VCaP (cell line): ENCODE results near the gene PTPRN2.

ENCODE experiments used
- H3K27ac ChIP-seq: fragments of 450-650 bp; 2 replicates; pipeline ENCODE4 v1.5.1; 2017
- CTCF ChIP-seq: fragments of 450-650 bp; conservative IDR thresholded peaks from 2 replicates; pipeline ENCODE4 v1.5.1; 2017; ENCODE audit warnings: mild to moderate bottlenecking, moderate library complexity

The PTPRN2 gene

GRCh38 chr7:157854066-157854891 is 733.3 kb downstream of the PTPRN2 start:
- no peak for TF ChIP-seq CTCF
- no peak overlapping the region for H3K27ac ChIP-seq

GRCh38 chr7:157853789-157854065 is 733.9 kb downstream of the PTPRN2 start:
- TF ChIP-seq CTCF = no peak
- H3K27ac ChIP-seq = no peak overlapping the region

GRCh38 chr7:157853076-157853788 is 734.4 kb downstream of the PTPRN2 start:
- H3K27ac ChIP-seq = no peak overlapping the region
- no peak for TF ChIP-seq CTCF

GRCh38 chr7:157851501-157852067 is 736.0 kb downstream of the PTPRN2 start:
- TF ChIP-seq CTCF = no peak
- peak overlapping the region; percentile 68 for H3K27ac ChIP-seq

GRCh38 chr7:157850481-157851444 is 736.9 kb downstream of the PTPRN2 start:
- TF ChIP-seq CTCF = no peak
- peak overlapping the region; percentile 68 for H3K27ac ChIP-seq

GRCh38 chr7:157849726-157850125 is 737.9 kb downstream of the PTPRN2 start:
- no peak overlapping the region for H3K27ac ChIP-seq
- no peak for TF ChIP-seq CTCF

GRCh38 chr7:157849341-157849596 is 738.4 kb downstream of the PTPRN2 start:
- TF ChIP-seq CTCF = no peak
- H3K27ac ChIP-seq = no peak overlapping the region
